ENCODE results near the gene INO80B.

The INO80B gene

DNA sequence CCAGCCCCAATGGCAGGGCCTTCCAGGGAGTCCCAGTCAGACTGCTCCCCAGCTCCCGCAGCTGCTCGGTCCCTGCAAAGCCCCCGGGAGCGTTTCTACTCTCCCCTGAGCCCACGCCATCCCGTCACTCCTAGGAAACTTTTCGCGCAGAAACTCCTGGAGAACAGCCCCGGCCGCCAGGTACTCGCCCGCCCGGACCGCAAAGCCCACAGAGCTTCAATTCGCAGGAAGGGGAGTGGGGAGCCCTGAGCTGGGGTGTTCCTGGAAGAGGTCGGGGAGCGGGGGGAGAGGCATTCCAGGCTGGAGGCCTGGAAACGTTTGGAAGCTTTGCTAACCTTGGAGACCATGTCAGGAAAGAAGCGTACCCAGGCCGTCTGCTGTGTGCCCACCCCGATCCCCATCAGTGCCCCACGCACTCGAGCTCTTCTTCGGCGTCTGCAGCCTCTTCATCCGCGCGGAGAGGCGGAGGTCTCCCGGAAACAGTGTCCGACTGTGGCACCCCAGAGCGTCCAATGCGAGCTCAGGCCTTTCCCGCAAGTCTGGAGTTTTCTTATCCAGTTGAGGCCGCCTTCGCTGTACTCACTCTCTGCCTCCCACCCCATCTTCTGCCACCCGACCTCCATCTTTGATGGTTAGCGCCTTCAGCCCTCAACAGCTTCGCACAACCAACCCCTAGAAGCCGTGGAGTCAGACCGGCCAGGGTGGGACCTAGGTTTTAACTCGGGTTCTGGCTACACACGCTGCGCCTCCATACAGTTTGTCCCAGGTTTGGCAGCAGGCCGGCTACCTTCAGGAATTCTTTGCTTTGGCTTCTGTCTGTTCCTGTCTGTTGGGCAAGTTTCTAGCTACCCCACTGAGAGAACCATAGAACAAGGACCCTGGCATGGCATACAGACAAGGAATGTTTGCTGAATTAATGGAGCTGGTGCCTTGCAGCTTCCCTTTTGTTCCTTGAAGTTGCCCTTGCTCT is 48.9 kb downstream of the INO80B start:
- no peak for DNase-seq

DNA sequence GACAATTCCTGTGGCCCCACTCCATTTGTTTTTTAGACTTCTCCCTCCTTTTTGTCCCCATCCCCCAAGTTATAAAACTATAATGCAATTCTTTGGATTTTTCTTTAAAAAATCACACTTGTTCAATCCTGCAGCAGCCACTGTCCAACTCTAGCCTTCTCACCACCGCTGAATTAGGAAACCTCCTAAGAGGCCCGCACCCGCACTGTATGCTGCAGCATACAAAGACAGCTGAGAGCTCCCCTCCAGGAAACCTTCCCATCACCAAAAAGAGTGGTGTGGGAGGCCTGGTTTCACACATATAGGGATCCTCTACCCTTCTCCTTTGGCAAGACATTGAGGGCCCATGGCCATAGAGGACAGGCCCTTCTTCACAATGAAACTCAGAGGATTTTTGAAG is 49.7 kb downstream of the INO80B start:
- DNase-seq: no peak

DNA sequence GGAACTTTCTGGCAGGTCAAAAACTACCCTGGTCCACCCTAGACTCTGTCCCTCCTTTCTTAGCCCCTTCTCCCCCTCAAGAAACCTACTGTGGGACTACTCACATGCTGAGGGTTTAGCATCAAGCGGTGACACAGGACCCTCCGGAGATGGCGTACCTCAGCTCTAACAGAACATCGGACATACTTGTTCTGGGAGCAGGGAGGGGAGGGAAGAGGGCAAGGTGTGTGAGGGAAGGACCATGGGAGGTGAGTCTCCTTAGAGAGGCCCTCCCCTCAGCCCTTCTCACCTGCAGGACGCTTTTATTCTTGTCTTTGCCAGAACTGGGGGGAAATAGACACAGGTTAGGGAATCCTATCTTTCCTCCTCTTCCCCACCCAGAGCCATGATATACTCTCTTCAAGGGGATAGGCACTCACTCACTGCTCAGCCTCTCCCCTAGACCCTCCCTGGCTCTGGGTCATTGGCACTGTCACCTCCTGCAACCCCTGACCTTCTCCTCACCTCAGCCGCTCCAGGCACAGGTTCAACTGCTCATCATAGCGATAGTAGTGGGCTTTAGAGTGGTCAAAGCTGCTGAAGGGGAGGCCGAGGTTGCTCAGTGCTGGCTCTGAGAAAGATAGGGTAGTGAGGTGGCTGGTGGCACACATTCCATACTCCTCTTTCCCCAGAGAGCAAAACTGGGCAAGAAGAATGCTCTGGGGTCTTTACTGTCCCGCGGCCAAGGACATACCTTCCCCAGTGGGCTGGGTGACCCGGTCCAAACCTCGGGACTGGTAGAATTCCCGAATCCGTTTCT is 50.8 kb downstream of the INO80B start:
- DNase-seq: no peak

DNA sequence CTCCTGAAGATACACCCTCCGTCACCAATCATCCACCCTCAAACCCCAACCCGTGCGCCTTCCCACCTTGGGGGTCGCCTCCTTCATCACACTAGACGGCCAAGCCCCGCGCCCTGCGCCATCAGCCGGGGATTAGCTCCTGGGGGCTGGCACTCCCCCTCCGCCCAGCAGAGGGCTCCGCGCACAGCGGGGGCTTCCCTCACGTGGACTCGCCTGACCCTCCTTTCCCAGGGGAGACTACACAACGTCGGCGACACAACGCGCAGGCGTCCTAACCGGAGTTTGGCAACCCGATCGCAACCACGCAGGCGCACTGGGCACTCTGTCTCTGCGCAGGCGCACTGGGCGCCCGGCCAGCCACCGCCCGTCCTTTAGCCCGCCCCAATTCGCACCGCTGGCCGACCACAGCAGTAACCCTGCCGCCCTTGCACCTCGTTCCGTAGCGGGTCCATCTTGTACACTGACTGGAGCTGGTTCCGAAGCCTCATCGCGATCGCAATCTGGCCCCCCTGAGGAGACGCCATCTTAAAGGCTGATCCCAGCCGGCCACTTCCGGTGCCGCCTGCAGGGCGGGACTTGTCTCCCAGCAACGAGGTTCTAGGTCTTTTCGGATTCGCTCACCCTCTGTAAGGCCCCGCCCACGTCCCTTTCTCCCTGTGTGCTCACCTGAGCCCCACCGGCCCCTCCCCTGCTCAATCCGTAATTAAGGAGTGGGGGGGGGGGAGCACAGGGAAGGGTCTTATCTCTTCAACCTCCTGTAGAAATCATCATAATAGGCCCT is 52.4 kb downstream of the INO80B start, which contains the start of gene PCGF1:
TSS of gene PCGF1 (minus strand) at position 551 of the 781 bp plus-strand sequence. CDS start at position 524, 27 bp downstream.
- peak; percentile 99 for DNase-seq
